HG03520 (cell line): ENCODE measurements around the gene TCF4.

ENCODE experiments used
- ATAC-seq: cut with Tn5 transposase; IDR thresholded peaks from one replicate; pipeline ENCODE4 v1.9.1; 2021; ENCODE audit warnings: mild to moderate bottlenecking, moderate library complexity; ENCODE audit not compliant: unreplicated experiment

TCF4 gene

GRCh38 chr18:55588111-55588869 is at the start of gene TCF4:
Gene TCF4 (minus strand): TSS chr18:55588192. CDS start chr18:55587116, 1,076 bp downstream.
- ATAC-seq = no peak

GRCh38 chr18:55637204-55637603 is 49.2 kb upstream of the TCF4 start:
- no peak for ATAC-seq

DNA sequence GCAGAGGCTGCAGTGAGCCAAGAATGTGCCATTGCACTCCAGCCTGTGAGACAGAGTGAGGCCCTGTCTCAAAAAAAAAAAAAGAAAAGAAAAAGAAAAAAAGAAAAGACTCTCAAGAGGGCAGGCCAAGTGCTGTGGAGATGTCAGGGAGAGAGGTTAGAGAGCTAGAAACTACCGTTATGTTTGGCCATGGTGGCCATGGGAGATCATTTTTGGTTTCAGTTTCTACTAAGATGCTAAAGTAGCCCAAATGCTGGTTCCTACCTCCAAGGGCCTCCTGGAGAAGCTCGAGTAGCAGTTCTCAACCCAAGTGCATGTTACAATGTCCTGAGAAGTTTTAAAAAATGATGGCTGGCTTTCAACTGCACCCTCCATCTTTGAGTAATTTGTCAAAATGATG is 47.4 kb upstream of the TCF4 start:
- no peak for ATAC-seq

- no peak for ATAC-seq
These were observed 46.6 kb upstream of the TCF4 start for GRCh38 chr18:55634545-55634944.

GRCh38 chr18:55633032-55633431 is 45.0 kb upstream of the TCF4 start:
- ATAC-seq = no peak

- no peak for ATAC-seq
These were observed 41.1 kb upstream of the TCF4 start for GRCh38 chr18:55629133-55629532.

- ATAC-seq = no peak
These were observed 39.0 kb upstream of the TCF4 start for GRCh38 chr18:55627007-55627406.

DNA sequence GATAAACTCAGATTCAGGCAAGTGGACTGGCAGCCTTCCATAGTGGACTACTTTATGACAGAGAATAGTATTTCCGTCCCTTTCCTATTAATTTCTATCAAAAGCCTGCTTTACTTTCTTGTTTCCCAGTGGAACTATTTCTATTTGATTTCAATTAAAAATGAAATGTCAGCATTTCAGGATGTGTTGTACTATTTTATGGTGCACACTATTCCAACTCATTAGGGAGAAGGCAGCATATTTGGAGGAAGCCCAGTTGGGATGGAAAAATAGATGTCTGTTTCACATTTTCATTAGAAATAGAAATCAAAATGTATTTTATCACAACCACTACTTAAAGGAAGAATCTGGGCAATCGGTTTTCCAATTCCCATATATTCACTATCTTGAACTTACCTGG is 37.9 kb upstream of the TCF4 start:
- no peak for ATAC-seq

- no peak for ATAC-seq
These were observed 35.6 kb upstream of the TCF4 start for GRCh38 chr18:55623626-55624025.

DNA sequence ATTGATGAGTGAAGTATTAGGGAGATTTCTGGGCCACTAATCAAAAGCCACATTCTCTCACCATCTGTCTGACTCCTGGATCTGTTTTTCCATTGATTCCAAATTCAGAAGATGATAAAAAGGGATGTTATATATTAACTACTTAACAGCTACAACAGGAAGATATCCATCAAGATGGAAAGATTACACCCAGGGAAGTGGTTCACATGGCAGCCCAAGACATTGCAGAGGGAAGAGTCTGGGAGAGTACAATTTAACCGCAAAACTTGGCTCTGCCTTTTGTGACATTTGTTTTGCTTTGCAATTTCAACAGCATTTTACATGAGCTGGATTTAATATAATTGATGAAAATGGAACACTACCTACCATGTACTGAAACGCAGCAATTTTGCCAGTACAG is 22.5 kb upstream of the TCF4 start:
- ATAC-seq = no peak

DNA sequence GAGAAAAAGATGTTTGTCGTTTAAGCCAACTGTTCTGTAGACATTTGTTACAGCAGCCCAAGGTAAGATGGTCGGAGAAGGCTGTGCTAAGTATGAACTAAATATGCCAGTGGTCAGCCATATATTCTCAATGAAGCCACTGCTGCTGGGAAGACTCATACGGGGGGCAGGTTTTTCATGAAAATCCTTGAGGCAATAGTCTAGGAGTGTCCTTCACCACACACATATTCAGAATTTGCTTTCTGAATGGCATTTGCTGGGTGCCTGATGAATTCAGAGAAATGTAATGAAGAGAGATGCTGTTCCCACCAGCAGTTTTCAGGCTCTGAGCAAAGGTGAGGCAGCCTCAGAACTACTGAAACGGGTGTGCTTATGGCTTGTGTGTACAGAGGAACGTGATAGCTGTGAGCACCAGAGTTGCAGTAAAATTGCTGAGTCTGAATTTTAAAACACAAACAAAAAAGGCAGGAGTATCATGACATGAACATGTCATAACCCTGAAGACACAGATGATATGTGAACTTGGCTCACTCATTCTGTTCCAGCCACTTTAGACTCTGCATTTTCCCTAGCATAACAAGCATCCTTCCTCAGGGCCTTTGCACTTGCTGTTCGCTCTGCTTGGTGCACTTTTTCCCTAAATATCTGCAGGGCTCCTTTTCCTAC is 21.3 kb upstream of the TCF4 start:
- ATAC-seq = no peak

DNA sequence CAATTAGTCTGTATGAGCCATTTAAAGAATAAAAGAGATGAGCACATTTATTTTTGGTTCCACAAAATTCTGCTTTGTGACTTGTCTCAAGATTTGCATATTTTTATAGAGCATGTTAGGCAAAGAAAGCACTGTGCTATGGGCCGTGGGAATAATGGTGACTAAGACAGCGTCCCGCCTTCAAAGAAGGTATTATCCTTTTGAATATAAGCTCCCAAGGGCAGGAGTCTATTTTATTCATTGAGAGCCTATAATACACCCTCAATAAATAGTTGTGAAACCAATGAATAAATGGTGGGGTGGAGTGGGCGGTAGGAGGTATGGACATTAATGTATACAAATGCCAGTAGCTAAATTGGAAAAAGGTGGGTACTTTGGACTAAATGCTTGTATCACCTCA is 20.5 kb upstream of the TCF4 start:
- no peak for ATAC-seq

DNA sequence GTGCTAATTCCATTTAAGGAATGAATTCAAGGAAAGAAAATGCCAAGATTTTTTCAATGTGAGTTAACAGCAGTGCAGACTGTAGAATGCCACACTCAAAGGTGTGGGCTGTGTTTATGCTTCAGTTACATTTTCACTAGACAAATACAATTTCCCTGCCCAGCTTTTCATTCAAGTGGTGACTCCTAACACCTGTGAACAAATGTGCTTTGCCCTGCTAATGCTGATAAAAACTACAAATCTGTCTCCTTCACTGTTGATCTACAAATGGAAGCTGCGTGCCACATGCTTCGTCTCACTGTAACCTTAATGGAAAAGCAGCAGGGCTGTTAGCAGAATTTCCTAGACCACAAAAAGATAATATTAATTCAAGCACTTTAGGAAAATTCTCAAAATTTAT is 19.8 kb upstream of the TCF4 start:
- no peak for ATAC-seq

DNA sequence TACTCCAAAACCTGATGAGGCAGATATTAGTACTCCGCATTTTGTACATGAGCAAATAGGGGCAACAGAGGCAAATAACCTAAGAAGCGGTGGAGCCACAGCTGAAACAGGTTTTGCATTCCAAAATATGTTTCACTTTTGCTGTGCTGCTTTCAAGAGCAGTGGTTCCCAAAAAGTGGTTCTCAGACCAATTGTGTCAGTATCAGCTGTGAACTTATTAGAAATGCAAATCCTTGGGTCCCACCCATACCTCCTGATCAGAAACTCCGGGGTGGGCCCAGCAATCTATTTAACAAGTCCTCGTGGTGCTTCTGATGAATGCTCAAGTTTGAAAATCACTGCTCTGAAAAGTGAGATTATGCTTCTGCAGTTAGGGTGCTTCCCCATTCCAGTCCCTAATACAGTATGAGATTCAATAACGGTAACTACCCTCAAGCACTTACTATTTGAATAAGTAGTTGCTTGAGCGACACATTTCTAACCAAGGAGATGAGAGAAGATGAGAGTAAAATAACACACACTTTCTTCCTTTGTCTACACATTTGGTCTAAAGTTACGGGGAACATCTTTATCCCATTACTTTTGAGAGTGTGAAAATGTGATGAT is 17.8 kb upstream of the TCF4 start:
- peak; percentile 67 for ATAC-seq

- no peak for ATAC-seq
These were observed 15.8 kb upstream of the TCF4 start for GRCh38 chr18:55603775-55604174.

- ATAC-seq = no peak
These were observed 5.9 kb upstream of the TCF4 start for GRCh38 chr18:55593888-55594287.

DNA sequence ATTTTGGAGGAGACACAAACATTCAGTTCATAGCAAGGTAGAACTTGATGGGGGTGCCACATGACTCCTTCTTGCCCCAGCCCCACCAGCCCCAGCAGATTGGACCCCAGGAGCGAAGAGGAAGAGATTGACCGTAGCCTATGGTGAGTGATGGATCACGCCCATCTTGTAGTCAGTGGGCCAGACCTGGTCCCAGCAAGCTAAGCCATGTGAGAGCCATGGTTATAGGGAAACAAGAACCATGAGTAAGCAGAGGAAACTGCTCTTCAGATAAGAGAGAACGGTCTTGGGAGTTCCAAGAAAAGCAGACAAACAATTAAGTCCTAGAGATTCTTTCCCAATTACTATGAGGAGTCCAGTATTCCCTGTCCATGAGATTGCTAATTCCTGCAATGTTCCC is 4.6 kb upstream of the TCF4 start:
- ATAC-seq = no peak

- no peak for ATAC-seq
These were observed 4.1 kb upstream of the TCF4 start for GRCh38 chr18:55592106-55592505.

DNA sequence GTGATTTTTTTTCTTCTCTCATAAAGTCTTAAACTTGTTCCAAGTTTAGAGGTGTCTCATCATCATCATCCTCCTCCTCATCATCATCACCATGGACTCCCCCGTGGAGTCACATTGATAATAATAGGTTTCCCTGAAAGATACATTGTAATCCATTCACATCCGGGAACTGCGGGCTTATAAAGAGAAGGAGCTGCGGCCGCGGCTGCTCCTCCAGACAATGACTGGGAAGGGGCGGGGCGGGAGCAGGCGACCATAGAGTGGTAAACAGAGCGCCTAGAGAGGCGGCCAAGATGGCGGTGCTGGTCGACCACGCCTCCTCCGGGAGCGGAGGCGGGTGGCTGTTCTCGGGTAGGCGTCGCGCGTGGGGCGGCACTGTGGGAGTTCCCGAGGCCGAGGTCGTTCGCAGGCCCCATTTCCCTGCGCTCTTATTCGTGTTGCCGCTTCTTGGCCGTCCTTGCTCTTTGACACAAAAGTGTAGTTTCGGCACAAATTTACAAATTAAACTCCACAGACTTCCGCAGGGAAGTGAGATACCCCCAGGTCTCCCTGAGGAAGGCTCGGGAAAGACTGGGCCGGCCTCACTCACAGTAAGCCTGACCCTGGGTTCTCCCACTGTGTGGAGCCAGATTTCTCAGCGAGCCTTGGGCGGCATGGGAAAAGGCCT is 1.8 kb upstream of the TCF4 start:
- ATAC-seq = peak; percentile 69

DNA sequence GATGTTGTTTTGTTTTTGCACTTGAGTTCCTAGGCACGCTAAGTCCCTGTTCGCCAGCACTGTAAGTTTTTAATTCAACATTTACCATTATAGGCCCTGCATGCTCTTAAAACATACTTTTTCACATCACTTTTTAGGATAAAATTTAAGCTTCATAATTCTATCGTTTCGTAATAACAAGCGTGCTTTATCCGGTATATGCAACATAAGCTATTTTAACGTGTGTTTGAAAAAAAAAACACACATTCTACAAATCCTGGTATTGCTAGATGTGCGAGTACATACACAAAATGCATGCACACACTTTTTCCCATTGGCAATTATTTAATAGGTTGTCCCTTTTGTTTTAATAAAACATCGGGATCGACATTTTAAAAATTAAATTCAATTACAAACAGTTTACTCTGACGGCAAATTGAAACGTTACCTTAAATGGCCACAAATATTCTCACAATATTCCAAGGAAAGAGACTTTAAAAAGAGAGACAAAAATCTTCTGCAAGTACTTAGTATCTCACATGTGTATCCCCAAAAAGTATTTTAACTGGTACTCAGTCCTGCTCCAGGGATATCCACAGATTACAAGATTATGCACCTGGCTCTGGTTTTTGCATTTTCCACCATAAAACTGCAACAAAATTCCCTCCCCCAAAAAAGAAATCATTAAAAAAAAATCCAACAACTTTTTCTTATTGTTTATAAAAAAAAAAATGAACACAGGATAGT is 1.0 kb upstream of the TCF4 start:
- ATAC-seq = no peak
